WTC11 (cell line): ENCODE results near the gene CNTFR. TPM values are rescaled to one million over a fixed set of nuclear protein-coding genes. Genes with fewer than 3 reads are reported as not detected.

Experiments
- ATAC-seq: fragments of 200-7000 bp; cut with Tn5 transposase; 2 replicates; pipeline ENCODE4 v1.10.0; 2021; ENCODE audit warnings: mild to moderate bottlenecking, moderate library complexity
- CTCF ChIA-PET: fragments of 300-600 bp; sonication (Branson Sonifier 250); formaldehyde crosslinking; loops from one replicate; lab custom pipeline; 2021; ENCODE audit warnings: antibody characterized with exemption; lab: Charles Lee
- POLR2A ChIA-PET: fragments of 350-600 bp; sonication (Branson Sonifier 250); formaldehyde crosslinking; loops from one replicate; lab custom pipeline; 2021; ENCODE audit warnings: antibody characterized with exemption; lab: Charles Lee
- DNase-seq: peaks from one replicate; pipeline ENCODE4 v3.0.0; 2021; ENCODE audit warnings: low spot score
- H3K27ac Mint-ChIP-seq: 2 replicates; pipeline ENCODE4 v1.8.0; 2021; ENCODE audit warnings: mixed read lengths
- H3K27me3 Mint-ChIP-seq: 2 replicates; pipeline ENCODE4 v1.8.0; 2021; ENCODE audit warnings: low read depth, mild to moderate bottlenecking, moderate library complexity, mixed read lengths
- H3K36me3 Mint-ChIP-seq: 2 replicates; pipeline ENCODE4 v1.8.0; 2021; ENCODE audit warnings: mixed read lengths
- H3K4me1 Mint-ChIP-seq: 2 replicates; pipeline ENCODE4 v1.8.0; 2022; ENCODE audit warnings: mixed read lengths
- H3K4me3 Mint-ChIP-seq: 2 replicates; pipeline ENCODE4 v1.8.0; 2021; ENCODE audit warnings: mild to moderate bottlenecking, moderate library complexity, mixed read lengths
- H3K9me3 Mint-ChIP-seq: 2 replicates; pipeline ENCODE4 v1.8.0; 2021; ENCODE audit warnings: mixed read lengths
- AR ChIP-seq: fragments of 250-450 bp; sonication (Bioruptor Pico); IDR thresholded peaks from 2 replicates; pipeline ENCODE4 v1.9.0; 2021; ENCODE audit warnings: mild to moderate bottlenecking
- ESRRA ChIP-seq: sonication (generic); formaldehyde crosslinking; IDR thresholded peaks from 2 replicates; pipeline ENCODE4 v1.8.1; 2022; ENCODE audit warnings: mild to moderate bottlenecking, missing genetic modification reagents, borderline replicate concordance
- ETV6 ChIP-seq: sonication (generic); formaldehyde crosslinking; IDR thresholded peaks from 2 replicates; pipeline ENCODE4 v1.8.1; 2022; ENCODE audit warnings: mild to moderate bottlenecking, missing genetic modification reagents
- FOXK1 ChIP-seq: sonication (generic); formaldehyde crosslinking; IDR thresholded peaks from 2 replicates; pipeline ENCODE4 v1.8.0; 2022; ENCODE audit warnings: mild to moderate bottlenecking, moderate library complexity, missing genetic modification reagents
- GRHL2 ChIP-seq: fragments of 250-450 bp; sonication (Bioruptor Pico); IDR thresholded peaks from 2 replicates; pipeline ENCODE4 v1.8.0; 2022; ENCODE audit warnings: mild to moderate bottlenecking, moderate library complexity; ENCODE audit not compliant: insufficient replicate concordance, severe bottlenecking
- GTF2I ChIP-seq: fragments of 250-450 bp; sonication (Bioruptor Pico); conservative IDR thresholded peaks from 2 replicates; pipeline ENCODE4 v1.4.0; 2021; ENCODE audit warnings: mild to moderate bottlenecking
- TP53 ChIP-seq: sonication (generic); formaldehyde crosslinking; IDR thresholded peaks from 2 replicates; pipeline ENCODE4 v1.8.1; 2023; ENCODE audit warnings: mild to moderate bottlenecking, missing genetic modification reagents
- ZBTB21 ChIP-seq: sonication (generic); formaldehyde crosslinking; IDR thresholded peaks from 2 replicates; pipeline ENCODE4 v1.8.1; 2023; ENCODE audit warnings: mild to moderate bottlenecking, missing genetic modification reagents, borderline replicate concordance
- ZNF138 ChIP-seq: sonication (generic); formaldehyde crosslinking; conservative IDR thresholded peaks from 2 replicates; pipeline ENCODE4 v1.8.1; 2022; ENCODE audit warnings: mild to moderate bottlenecking, moderate library complexity, missing genetic modification reagents
- total RNA-seq: library from RNA; stranded (reverse); gene quantifications from 3 replicates; pipeline ENCODE4 v1.2.3, GENCODE V29; 2021
- TF ChIP-seq, protein P1 (sequence below): fragments of 250-450 bp; sonication (Bioruptor Pico); IDR thresholded peaks from 2 replicates; pipeline ENCODE4 v1.9.0; 2021; ENCODE audit warnings: mild to moderate bottlenecking, borderline replicate concordance
- TF ChIP-seq, protein P2 (sequence below): sonication (generic); formaldehyde crosslinking; conservative IDR thresholded peaks from 2 replicates; pipeline ENCODE4 v1.8.1; 2022; ENCODE audit warnings: mild to moderate bottlenecking, missing genetic modification reagents
- TF ChIP-seq, protein P3 (sequence below): sonication (generic); formaldehyde crosslinking; IDR thresholded peaks from 2 replicates; pipeline ENCODE4 v1.8.0; 2023; ENCODE audit warnings: mild to moderate bottlenecking, missing genetic modification reagents

The CNTFR gene
- total RNA-seq, 1 experiment from 2014 or later: 18.0 TPM

GRCh38 chr9:34521406-34522045 is 68.0 kb downstream of the CNTFR start (continued):
- TF ChIP-seq, protein P1, sequence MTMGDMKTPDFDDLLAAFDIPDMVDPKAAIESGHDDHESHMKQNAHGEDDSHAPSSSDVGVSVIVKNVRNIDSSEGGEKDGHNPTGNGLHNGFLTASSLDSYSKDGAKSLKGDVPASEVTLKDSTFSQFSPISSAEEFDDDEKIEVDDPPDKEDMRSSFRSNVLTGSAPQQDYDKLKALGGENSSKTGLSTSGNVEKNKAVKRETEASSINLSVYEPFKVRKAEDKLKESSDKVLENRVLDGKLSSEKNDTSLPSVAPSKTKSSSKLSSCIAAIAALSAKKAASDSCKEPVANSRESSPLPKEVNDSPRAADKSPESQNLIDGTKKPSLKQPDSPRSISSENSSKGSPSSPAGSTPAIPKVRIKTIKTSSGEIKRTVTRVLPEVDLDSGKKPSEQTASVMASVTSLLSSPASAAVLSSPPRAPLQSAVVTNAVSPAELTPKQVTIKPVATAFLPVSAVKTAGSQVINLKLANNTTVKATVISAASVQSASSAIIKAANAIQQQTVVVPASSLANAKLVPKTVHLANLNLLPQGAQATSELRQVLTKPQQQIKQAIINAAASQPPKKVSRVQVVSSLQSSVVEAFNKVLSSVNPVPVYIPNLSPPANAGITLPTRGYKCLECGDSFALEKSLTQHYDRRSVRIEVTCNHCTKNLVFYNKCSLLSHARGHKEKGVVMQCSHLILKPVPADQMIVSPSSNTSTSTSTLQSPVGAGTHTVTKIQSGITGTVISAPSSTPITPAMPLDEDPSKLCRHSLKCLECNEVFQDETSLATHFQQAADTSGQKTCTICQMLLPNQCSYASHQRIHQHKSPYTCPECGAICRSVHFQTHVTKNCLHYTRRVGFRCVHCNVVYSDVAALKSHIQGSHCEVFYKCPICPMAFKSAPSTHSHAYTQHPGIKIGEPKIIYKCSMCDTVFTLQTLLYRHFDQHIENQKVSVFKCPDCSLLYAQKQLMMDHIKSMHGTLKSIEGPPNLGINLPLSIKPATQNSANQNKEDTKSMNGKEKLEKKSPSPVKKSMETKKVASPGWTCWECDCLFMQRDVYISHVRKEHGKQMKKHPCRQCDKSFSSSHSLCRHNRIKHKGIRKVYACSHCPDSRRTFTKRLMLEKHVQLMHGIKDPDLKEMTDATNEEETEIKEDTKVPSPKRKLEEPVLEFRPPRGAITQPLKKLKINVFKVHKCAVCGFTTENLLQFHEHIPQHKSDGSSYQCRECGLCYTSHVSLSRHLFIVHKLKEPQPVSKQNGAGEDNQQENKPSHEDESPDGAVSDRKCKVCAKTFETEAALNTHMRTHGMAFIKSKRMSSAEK: no peak
- no peak for TF ChIP-seq GRHL2
- TF ChIP-seq, protein P2, sequence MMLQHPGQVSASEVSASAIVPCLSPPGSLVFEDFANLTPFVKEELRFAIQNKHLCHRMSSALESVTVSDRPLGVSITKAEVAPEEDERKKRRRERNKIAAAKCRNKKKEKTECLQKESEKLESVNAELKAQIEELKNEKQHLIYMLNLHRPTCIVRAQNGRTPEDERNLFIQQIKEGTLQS (CRISPR knock-in tag): no peak

DNA sequence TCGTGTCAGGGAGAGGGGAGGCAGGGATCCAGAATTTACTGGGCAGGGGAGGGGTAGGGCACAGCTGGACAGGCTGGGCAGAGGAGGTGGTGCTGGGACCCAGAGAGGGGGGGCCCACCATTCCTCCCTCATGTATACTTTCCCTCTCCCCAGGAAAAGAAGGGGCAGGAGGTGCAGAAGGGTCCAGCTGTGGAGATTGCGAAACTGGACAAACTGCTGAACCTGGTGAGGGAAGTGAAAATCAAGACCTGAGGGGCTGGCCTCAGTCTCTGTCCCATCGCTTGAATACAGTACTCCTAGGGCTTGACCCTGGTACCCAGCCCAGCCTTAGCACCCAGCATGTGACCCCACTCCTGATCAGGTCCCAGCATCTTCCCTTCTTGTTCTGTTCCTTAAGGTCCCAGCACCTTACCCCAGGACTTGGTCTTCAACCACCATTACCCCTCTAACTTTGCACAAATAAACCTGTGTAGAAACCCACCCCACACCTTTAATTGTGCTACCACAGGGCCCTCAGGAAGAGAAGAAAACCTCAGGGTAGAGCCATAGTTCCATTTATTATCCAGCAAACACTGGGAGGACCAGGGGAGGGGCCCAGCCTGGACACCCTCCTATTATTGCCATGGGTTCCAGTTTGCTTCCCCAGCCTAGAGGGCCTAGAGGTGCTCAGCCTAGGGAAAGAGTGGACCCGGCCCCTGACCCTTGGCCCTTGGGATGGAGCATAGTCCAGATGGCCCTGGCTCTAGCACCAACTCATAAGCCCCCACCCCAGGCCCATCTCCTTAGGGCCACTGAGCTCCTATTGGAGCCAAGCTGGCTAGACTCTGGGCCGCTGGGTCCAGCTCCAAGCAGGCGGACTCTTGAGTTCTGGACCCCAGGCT is 68.8 kb downstream of the CNTFR start:
- H3K27ac Mint-ChIP-seq: no peak overlapping the region
- CTCF ChIA-PET: interaction anchor here (0.8 to 3.0 kb wide), 5 partner anchors 11 to 71 kb away, joined by 3 to 17 read pairs (median 14); no protein-coding TSS in a partner anchor
- H3K9me3 Mint-ChIP-seq: no peaks in the 10 kb centered on the region
- H3K27me3 Mint-ChIP-seq: peaks cover 30% of the 10 kb centered on the region
- no peaks in the 10 kb centered on the region for H3K36me3 Mint-ChIP-seq
- POLR2A ChIA-PET: no interaction called here
- H3K4me1 Mint-ChIP-seq: peaks cover 20% of the 10 kb centered on the region
- peak overlapping the region; percentile 51; the same call in 1 of the 2 replicates for H3K4me3 Mint-ChIP-seq
- ATAC-seq: no peak
- DNase-seq: no peak
- TF ChIP-seq, protein P3, sequence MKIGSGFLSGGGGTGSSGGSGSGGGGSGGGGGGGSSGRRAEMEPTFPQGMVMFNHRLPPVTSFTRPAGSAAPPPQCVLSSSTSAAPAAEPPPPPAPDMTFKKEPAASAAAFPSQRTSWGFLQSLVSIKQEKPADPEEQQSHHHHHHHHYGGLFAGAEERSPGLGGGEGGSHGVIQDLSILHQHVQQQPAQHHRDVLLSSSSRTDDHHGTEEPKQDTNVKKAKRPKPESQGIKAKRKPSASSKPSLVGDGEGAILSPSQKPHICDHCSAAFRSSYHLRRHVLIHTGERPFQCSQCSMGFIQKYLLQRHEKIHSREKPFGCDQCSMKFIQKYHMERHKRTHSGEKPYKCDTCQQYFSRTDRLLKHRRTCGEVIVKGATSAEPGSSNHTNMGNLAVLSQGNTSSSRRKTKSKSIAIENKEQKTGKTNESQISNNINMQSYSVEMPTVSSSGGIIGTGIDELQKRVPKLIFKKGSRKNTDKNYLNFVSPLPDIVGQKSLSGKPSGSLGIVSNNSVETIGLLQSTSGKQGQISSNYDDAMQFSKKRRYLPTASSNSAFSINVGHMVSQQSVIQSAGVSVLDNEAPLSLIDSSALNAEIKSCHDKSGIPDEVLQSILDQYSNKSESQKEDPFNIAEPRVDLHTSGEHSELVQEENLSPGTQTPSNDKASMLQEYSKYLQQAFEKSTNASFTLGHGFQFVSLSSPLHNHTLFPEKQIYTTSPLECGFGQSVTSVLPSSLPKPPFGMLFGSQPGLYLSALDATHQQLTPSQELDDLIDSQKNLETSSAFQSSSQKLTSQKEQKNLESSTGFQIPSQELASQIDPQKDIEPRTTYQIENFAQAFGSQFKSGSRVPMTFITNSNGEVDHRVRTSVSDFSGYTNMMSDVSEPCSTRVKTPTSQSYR: no peak
- TF ChIP-seq ZNF138: no peak
- no peak for TF ChIP-seq GTF2I
- no peak for TF ChIP-seq ZBTB21 (CRISPR knock-in tag)
- no peak for TF ChIP-seq ESRRA (CRISPR knock-in tag)
- TF ChIP-seq TP53 (CRISPR knock-in tag): no peak

- ChIA-PET CTCF (interaction anchor here (0.8 to 2.2 kb wide), 10 partner anchors 10 to 120 kb away, joined by 3 to 25 read pairs (median 11); no protein-coding TSS in a partner anchor), POLR2A (no interaction called here)
- Mint-ChIP-seq H3K4me1 (peaks cover 20% of the 10 kb centered on the region), H3K27ac (no peak overlapping the region), H3K36me3 (no peaks in the 10 kb centered on the region), H3K9me3 (no peaks in the 10 kb centered on the region), H3K27me3 (peaks cover 24% of the 10 kb centered on the region), H3K4me3 (no peak overlapping the region)
- ATAC-seq (no peak), DNase-seq (no peak)
- TF ChIP-seq FOXK1 (CRISPR knock-in tag) (no peak), ETV6 (CRISPR knock-in tag) (no peak), TP53 (CRISPR knock-in tag) (no peak), AR (CRISPR knock-in tag) (no peak), GTF2I (no peak)
Observed at GRCh38 chr9:34520096-34520495, 69.4 kb downstream of the CNTFR start.
